Omental fat pad (tissue), 4 donors: Measurements from ENCODE around the gene C1QTNF6. TPM values are rescaled to one million over a fixed set of nuclear protein-coding genes. Genes with fewer than 3 reads are reported as not detected.

ENCODE experiments used
- ATAC-seq: fragments of 150-250 bp; one replicate; pipeline ENCODE4 v1.9.1; 2016; ENCODE audit warnings: mild to moderate bottlenecking, moderate library complexity; ENCODE audit not compliant: low FRiP score
- DNase-seq: peaks from one replicate; pipeline ENCODE4 v3.0.0-alpha.2; 2019; ENCODE audit warnings: low spot score
- CTCF ChIP-seq, 3 donors: fragments of 450-650 bp; IDR thresholded peaks; one replicate each; pipeline ENCODE4 v1.5.1; 2016 to 2017; ENCODE audit warnings: antibody characterized with exemption in 3 of 3, mild to moderate bottlenecking in 3 of 3, moderate library complexity in 2 of 3
- total RNA-seq, 4 donors: library from RNA; depleted of rRNA; stranded (reverse); fragments of >200 nt; gene quantifications; one replicate each; pipeline ENCODE4 v1.1.0, GENCODE V29; 2016

C1QTNF6 gene
- total RNA-seq, 4 donors from 2014 or later, result 1.0 to 2.8 (median 1.4) TPM

- TF ChIP-seq CTCF (IDR thresholded peaks at IDR 0.05), result no peak
- no peak for ATAC-seq
- no peak for DNase-seq
Observed at GRCh38 chr22:37167176-37167980, 20.7 kb downstream of the C1QTNF6 start.

GRCh38 chr22:37166675-37167066, 21.4 kb downstream of the C1QTNF6 start:
- TF ChIP-seq CTCF (IDR thresholded peaks at IDR 0.05), result peak in 2 of 3 donors; percentile 50 to 67
- DNase-seq (peak; percentile 59), ATAC-seq (peak; percentile 84)

GRCh38 chr22:37165940-37166674, 21.9 kb downstream of the C1QTNF6 start:
- DNase-seq, result no peak
- TF ChIP-seq CTCF (IDR thresholded peaks at IDR 0.05), result no peak
- peak; percentile 22 for ATAC-seq

GRCh38 chr22:37165066-37165465, 23.0 kb downstream of the C1QTNF6 start:
- no peak for TF ChIP-seq CTCF (IDR thresholded peaks at IDR 0.05)
- DNase-seq (no peak), ATAC-seq (no peak)

GRCh38 chr22:37164505-37164887, 23.6 kb downstream of the C1QTNF6 start:
- ATAC-seq (no peak), DNase-seq (no peak)
- TF ChIP-seq CTCF (IDR thresholded peaks at IDR 0.05), result no peak

- no peak for ATAC-seq
- TF ChIP-seq CTCF (IDR thresholded peaks at IDR 0.05), result no peak
- no peak for DNase-seq
Observed at GRCh38 chr22:37163575-37164504, 24.2 kb downstream of the C1QTNF6 start.
